Testis (tissue), 2 donors: Measurements from ENCODE around the gene SLX4IP.

Source experiments
- POLR2A ChIP-seq: fragments of 450-650 bp; IDR thresholded peaks from one replicate; pipeline ENCODE4 v1.6.1; 2017; ENCODE audit warnings: antibody characterized with exemption, mild to moderate bottlenecking, moderate library complexity
- TF ChIP-seq, protein P1 (sequence below), 3 experiments: fragments of 450-650 bp in 2 of 3; fragments of 200-600 bp in 1 of 3; sonication (generic) in 1 of 3; IDR thresholded peaks; one replicate each; pipeline ENCODE4 v1.5.1; 2016 to 2019; ENCODE audit warnings: antibody characterized with exemption in 3 of 3, mild to moderate bottlenecking in 2 of 3, moderate library complexity in 1 of 3

DNA sequence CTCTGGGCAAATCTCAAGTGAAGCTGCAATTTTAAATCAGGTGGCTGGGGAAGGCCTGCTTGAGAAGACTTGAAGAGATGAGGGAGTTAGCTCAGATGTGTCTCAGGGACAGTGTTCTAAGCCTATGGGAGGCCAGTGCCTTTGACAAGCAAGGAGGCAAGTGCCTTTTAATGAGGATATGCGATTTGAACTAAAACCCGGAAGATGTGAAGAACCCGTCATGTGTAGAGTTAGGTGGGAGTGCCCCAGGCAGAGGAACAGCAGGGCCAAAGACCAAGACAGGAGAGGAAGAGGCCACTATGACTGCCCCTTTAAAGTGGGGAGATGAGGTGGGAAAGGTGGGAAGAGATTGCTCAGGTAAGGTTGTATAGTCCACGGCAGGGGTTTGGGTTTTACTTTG is 71.9 kb downstream of the SLX4IP start:
- TF ChIP-seq, protein P1, sequence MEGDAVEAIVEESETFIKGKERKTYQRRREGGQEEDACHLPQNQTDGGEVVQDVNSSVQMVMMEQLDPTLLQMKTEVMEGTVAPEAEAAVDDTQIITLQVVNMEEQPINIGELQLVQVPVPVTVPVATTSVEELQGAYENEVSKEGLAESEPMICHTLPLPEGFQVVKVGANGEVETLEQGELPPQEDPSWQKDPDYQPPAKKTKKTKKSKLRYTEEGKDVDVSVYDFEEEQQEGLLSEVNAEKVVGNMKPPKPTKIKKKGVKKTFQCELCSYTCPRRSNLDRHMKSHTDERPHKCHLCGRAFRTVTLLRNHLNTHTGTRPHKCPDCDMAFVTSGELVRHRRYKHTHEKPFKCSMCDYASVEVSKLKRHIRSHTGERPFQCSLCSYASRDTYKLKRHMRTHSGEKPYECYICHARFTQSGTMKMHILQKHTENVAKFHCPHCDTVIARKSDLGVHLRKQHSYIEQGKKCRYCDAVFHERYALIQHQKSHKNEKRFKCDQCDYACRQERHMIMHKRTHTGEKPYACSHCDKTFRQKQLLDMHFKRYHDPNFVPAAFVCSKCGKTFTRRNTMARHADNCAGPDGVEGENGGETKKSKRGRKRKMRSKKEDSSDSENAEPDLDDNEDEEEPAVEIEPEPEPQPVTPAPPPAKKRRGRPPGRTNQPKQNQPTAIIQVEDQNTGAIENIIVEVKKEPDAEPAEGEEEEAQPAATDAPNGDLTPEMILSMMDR (IDR thresholded peaks at IDR 0.05), result no peak
- TF ChIP-seq POLR2A, result no peak
